HG03575 (cell line): ENCODE data around the gene RAD23B.

Experiments
- ATAC-seq: cut with Tn5 transposase; IDR thresholded peaks from one replicate; pipeline ENCODE4 v1.9.1; 2021; ENCODE audit not compliant: unreplicated experiment, insufficient number of reproducible peaks, low FRiP score; ENCODE audit errors: extremely low read depth

Gene RAD23B

DNA sequence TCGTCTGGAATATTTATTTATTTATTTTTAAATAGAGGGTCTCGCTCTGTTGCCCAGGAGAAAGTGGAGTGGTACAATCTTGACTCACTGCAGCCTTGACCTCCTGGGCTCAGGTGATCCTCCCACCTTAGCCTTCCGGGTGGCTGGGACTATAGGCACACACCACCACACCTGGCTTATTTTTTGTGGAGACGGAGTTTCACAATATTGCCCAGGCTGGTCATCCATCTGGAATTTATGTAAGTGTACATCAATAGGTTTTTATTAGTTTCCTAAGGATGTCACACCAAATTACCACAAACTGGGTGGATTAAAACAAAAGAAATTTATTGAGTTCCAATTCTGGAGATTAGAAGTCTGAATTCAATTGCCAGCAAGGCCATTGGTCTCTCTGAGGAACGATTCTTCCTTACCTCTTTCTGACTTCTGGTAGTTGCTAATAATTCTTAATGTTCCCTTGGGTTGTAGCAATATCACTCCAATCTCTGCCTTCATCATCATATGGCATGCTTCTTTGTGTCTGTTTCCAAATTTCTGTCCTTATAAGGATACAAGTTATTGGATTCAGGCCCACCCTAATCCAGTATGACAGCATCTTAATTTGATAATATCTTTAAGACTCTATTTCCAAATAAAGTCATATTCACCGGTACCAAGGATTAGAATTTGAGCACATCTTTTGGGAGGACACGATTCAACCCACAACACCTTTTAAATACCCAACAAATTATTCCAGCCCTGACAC, 16.3 kb upstream of the RAD23B start:
- no peak for ATAC-seq

GRCh38 chr9:107268560-107268959, 14.5 kb upstream of the RAD23B start:
- no peak for ATAC-seq

DNA sequence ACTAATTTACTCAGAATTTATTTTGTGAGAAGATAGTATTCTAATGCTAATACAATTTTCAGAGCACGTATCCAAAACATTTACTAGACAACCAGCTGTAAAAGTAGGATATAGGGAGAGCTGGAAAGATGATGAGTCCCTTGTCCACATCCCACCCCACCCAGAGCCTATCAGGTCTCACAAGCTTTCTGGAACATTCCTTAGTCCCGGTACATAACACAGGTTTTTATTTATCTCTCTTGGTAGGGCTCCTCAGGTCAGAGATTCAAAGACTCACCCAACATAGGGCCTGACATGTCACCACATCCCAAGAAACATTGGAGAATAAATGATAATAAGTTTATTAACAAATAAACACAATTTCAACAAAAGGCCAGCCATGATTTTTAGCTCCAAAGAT, 13.8 kb upstream of the RAD23B start:
- no peak for ATAC-seq

DNA sequence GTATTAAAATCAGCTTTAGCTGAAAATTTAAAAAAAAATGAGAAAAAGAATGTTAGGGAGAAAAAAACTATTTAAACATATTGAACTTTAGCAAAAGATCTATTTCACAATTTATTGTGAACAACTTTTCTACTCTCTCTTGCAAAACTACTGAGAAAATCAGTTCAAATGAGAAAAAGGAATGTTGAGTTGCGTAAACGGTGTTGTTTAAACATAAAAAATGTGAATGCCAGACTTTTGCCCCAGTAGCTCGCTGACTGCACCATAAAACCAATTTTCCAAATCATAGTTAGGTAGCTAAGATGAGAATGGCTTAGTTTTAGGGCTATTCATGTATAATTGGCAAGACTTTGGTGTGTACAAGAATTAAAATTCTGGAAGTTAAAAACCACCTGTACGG, 13.4 kb upstream of the RAD23B start:
- ATAC-seq = no peak

DNA sequence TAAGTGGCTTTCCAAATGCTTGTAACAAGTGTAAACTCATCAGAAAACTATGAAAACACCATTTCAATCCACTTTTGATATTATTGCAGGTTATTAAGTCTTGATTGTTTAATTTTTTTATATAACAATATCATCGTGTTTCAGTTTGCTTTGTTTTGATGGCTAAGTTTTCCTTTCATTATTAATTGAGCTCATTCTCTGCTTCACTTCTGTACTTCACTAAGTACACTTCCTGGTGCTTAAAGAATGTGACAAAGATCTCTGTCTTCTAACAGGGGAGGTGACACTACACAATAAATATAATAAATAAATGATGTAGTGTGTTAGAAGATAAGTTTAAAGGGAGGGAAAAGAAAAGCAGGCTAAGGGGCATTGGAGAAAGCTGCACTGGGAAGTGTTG, 13.0 kb upstream of the RAD23B start:
- ATAC-seq = no peak

DNA sequence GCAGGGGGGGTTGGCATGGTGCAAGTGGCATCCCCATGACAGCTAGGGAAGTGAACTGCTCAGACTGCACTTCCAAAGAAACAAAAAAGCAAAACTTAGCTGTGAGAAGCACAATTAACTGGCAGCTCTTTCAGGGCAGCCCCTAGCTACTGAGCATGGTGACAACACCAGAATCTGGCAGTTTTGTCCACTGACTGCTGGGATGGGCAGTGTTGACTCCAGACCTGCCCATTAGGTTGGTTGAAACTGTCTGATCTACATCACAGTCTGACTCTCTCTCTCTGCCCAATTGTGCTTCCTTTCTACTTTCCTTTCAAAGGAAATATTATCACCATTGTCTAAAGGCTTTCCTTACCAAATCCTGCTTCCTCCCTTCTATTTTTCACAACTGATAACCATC, 12.5 kb upstream of the RAD23B start:
- ATAC-seq = no peak

DNA sequence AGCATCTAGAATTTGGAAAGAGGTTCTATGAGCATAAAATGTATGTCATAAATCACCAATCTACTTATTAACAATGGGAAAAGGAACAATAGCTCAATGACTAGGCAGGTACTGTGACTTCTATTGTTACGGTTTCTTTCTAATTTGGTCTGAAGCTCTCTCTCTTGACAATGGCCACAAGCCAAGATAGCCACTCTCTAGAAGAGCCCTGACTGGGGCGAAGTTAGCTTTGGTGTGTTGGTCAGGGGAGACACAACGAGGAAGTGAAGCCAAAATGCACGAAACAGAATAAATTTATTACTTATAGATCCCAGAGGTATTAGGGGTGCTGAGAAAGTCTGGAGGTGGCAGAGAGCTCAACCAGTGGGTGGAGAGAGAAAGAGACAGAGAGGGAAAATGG, 9.4 kb upstream of the RAD23B start:
- ATAC-seq = no peak

GRCh38 chr9:107274096-107274495, 9.0 kb upstream of the RAD23B start:
- ATAC-seq = no peak

DNA sequence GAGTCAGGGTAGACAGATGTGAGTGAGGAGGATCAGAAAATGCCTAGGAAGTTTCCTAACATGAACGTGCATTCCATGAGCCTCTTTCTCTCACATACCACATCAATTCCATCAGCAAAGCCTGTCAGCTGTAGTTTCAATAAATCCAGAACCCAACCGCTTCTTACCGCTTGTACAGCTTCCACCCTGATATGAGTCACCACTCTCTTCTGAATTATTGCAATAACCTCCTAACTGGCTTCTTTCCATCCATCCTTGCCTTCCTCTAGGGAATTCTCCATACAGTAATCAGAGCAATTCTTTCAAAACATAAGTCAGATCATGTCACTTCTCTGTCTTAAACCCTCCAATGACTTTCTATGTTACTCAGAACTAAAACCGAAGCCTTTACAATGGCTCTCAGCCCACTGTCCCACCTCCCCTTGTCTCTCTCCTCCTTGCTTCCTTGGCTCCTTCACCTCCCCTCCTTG, 8.1 kb upstream of the RAD23B start:
- ATAC-seq = no peak

GRCh38 chr9:107275530-107275929, 7.5 kb upstream of the RAD23B start:
- ATAC-seq = no peak

DNA sequence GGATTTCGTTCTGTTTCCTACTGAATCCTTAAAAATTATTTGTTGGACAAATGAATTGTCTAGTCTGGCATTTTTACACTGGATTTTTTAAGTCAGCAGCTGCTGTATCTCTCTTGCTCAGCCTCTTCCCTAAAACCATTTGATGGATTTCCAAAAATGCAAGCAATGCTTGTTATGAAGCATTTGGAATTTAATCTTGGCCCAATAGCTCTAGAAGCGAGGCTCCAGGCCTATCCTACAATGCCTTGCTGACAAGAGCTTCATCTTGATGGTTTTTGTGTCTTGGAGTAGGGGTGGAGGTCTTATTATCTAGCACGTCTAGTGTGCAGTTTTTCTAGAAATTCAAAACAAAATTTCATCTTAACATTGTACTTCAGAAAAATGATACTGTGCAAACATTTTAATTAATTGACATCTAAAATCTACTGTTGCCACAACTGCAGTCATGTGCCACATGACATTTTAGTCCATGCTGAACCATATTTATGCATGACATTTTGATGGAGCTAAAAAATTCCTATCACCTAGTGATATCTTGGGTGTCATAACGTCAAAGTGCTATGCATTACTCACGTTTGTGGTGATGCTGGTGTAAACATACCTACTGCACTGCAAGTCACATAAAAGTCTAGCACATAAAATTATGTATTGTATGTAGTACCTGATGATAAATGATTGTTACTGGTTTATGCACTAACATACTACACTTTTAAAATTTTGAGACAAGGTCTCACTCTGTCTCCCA, 5.9 kb upstream of the RAD23B start:
- ATAC-seq = no peak

DNA sequence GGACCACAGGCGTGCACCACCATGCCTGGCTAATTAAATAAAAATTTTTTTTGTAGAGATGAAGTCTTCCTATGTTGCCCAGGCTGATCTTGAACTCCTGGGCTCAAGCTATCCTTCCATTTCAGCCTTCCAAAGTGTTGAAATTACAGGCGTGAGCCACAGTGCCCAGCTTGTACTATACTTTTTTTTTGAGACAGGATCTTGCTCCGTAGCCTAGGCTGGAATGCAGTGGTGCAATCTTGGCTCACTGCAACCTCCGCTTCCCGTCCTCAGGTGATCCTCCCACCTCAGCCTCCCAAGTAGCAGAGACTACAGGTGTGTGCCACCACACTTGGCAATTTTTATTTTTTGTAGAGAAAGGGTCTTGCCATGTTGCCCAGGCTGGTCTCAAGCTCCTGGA, 5.3 kb upstream of the RAD23B start:
- no peak for ATAC-seq

DNA sequence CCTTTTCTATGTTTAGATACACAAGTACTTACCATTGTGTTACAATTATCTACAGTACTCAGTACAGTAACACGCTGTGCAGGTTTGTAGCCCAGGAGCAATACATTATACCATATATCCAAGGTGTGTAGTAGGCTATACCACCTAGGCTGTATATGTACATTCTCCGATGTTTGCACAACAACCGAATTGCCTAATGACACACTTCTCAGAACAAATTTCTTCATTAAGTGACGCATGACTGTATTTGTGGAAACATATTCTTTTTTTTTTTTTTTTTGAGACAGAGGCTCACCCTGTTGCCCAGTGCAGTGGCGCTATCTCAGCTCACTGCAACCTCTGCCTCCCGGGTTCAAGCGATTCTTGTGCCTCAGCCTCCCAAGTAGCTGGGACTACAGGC, 4.0 kb upstream of the RAD23B start:
- ATAC-seq = no peak

GRCh38 chr9:107280543-107280942, 2.5 kb upstream of the RAD23B start:
- no peak for ATAC-seq

- ATAC-seq = no peak
Measured at GRCh38 chr9:107281184-107281583, 1.9 kb upstream of the RAD23B start.

GRCh38 chr9:107281922-107282667, 984 bp upstream of the RAD23B start:
- ATAC-seq = no peak

DNA sequence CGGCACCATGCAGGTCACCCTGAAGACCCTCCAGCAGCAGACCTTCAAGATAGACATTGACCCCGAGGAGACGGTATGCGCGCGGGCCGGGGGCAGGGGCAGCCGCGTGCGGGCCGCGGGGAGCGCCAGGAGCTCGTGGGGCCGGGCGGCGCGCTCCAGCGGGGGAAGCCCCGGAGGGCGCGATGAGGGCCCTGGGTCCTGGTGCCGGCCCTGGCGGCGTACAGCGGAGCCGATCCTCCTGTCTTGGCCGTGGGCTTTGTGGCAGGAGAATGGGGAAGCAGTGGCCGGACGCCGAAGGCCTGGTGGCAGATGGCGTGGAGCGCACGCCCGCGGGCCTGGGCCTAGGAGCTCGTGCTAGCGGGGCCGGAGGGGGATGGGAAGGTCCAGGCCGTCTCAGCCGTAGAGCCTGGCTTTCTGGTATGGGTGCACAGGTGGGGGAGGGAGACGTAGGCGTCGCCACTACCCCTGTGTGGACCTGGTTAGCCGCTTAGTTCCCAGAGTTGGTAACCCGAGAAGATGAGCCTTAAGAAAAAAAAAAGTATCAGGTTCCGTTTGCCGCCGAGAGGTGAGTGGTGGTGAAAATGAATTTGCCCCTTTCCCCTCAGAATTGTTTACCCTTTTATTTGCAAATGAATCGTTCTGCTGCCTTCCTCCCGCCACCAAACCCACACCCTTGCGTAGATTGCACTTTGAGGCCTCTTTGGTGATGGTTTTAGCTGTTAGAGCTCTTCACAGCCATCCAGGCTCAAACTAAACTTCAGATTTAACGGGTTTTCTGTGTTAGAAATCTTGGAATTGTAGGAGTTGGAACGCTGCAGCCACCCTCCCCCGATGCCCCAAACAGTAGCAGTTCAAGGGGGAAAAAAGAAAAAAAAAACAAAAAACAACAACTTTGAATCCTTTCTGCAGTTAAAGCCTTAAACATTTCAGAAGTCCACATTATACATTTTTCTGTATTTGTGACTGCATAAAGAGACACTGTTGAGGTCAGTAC, 841 bp downstream of the RAD23B start:
- ATAC-seq = no peak

GRCh38 chr9:107284636-107285035, 1.6 kb downstream of the RAD23B start:
- no peak for ATAC-seq

DNA sequence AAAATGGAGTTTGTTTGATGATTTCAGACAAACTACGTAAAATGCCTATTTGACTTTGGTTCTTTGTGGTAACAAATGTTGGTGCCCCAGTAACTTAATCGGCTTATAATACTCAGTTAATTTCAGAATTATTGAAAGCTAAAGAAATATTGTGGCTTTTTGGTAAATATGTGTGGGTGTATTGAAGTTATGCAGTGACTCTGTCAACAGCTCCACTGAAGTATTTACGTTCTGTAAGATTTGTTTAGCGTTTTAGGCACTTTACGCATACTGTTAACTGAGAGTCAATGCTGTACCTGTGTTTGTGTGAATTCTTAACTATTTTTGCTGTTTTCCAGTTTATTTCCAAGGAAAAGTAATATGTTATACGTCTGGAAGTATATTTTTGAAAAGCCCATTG, 2.2 kb downstream of the RAD23B start:
- ATAC-seq = no peak
